ENCODE measurements around the gene CYP1A1. TPM values are rescaled to one million over a fixed set of nuclear protein-coding genes. Genes with fewer than 3 reads are reported as not detected.

Gene CYP1A1
- total and polyA plus RNA-seq, 9 of the 15 experiments (the other 6 are each of a cell fraction or from before 2014, with no cell fraction given), result 0.04 to 0.13 (median 0.05) TPM; not detected in 5

DNA sequence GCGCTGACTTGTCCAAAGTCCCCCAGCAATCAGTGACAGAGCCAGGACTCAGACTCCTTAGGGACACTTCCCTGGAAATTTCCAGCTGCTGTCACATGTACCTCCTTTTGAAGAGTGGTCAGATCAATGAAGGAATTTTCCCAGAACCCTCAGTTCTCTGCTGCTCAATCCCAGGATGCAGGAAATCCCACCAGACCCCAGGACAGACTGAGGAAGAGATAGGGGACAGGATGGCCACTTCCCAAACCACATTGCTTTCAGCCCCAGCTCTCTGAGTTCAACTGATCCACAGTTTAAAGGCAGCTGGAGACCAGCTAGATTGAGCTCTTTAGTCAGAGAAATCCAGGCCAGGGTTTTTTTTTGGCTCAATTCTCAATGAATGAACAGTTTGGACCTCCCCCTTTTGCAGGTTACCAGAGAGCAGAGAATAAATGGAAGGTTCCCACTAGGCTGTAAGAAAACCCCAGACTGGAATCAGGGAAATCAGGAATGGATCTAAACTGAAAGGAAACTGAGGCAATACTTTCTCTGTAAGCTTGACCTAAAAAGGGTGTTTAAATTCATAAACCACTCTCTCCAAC lies 1.5 kb downstream of the CYP1A1 start:
- Histone ChIP-seq H2AFZ (ENCODE audit: low read depth, low read length) (no peak overlapping the region), H3K9ac (ENCODE audit: insufficient read depth in 1 of 2, low read depth in 2 of 2, low read length in 2 of 2) (no peak overlapping the region), H3K4me1 (replicated peaks in 1 of 2; ENCODE audit: control insufficient read depth in 2 of 2, insufficient read depth in 2 of 2, low read length in 2 of 2) (peaks cover 5 to 19% of the 10 kb centered on the region in 2 experiments; a peak in 2 of 5 replicates), H3K27me3 (ENCODE audit: control insufficient read depth in 2 of 2, insufficient read depth in 2 of 2, low read length in 2 of 2) (peaks cover 40 to 76% of the 10 kb centered on the region in 2 experiments), H3K9me3 (replicated peaks; ENCODE audit: control insufficient read depth, insufficient read depth, low read depth, low read length) (no peaks in the 10 kb centered on the region), H3K79me2 (ENCODE audit: control insufficient read depth, insufficient read depth, low read length) (no peaks in the 10 kb centered on the region), H3K4me2 (ENCODE audit: insufficient read depth, low read length) (no peak overlapping the region), H3K4me3 (no peak overlapping the region), H3K27ac (ENCODE audit: extremely low read depth, low read depth, low read length) (no peak overlapping the region), H3K9me1 (ENCODE audit: control insufficient read depth, insufficient read depth, low read length) (no peaks in the 10 kb centered on the region), H4K20me1 (replicated peaks; ENCODE audit: control insufficient read depth, insufficient read depth, low read length) (no peaks in the 10 kb centered on the region), H3K36me3 (ENCODE audit: control insufficient read depth, insufficient read depth, low read length) (no peaks in the 10 kb centered on the region)
- ATAC-seq (peak; percentile 84), DNase-seq (ENCODE audit: extremely low read depth in 1 of 4, low spot score in 3 of 4) (peak; percentile 37 to 72 (median 60)), FAIRE-seq (peak; percentile 77)
- 30% methylated on average over 1 of the region's 1 CpG for WGBS (ENCODE audit: insufficient coverage, low coverage, missing lambda C conversion rate)
- intact Hi-C loops (cut with micrococcal nuclease) (no loop called here), in situ Hi-C loops (cut with MboI) (no loop called here)
- ChIA-PET POLR2A (interaction anchor here (0.6 to 1.3 kb wide), 4 partner anchors 16 to 729 kb away, joined by 3 to 4 read pairs (median 3); partner anchors contain the start of gene PML), CTCF (ENCODE audit: low intra/inter-chr PET ratio) (no interaction called here)
- no TSS peak for BruUV-seq (replicated peaks)
- TF ChIP-seq CC2D1A (IDR thresholded peaks at IDR 0.05) (no peak), BCOR (IDR thresholded peaks at IDR 0.05) (peak; percentile 61), SIN3B (IDR thresholded peaks at IDR 0.05; ENCODE audit: low read depth) (no peak), SMAD4 (CRISPR knock-in tag; conservative IDR thresholded peaks at IDR 0.05) (no peak), NEUROD1 (IDR thresholded peaks at IDR 0.05; ENCODE audit: borderline replicate concordance, low read depth, low read length, partially characterized antibody) (peak; percentile 96), ZFP1 (CRISPR knock-in tag; IDR thresholded peaks at IDR 0.05) (no peak), TCF3 (CRISPR knock-in tag; IDR thresholded peaks at IDR 0.05) (no peak), CREBBP (IDR thresholded peaks at IDR 0.05; ENCODE audit: low read depth, low read length) (no peak), CBFA2T3 (IDR thresholded peaks at IDR 0.05) (no peak), TAF9B (IDR thresholded peaks at IDR 0.05; ENCODE audit: partially characterized antibody) (no peak), HDAC3 (IDR thresholded peaks at IDR 0.05; ENCODE audit: borderline replicate concordance, partially characterized antibody) (peak; percentile 65), ADNP (tag; IDR thresholded peaks at IDR 0.05) (no peak), BRCA1 (IDR thresholded peaks at IDR 0.05) (no peak), BRCA1 (CRISPR knock-in tag; IDR thresholded peaks at IDR 0.05) (no peak), FOXM1 (IDR thresholded peaks at IDR 0.05; ENCODE audit: low read depth) (peak; percentile 71), FOXM1 (CRISPR knock-in tag; IDR thresholded peaks at IDR 0.05; ENCODE audit: low read depth) (no peak)
- TF ChIP-seq, protein P1, sequence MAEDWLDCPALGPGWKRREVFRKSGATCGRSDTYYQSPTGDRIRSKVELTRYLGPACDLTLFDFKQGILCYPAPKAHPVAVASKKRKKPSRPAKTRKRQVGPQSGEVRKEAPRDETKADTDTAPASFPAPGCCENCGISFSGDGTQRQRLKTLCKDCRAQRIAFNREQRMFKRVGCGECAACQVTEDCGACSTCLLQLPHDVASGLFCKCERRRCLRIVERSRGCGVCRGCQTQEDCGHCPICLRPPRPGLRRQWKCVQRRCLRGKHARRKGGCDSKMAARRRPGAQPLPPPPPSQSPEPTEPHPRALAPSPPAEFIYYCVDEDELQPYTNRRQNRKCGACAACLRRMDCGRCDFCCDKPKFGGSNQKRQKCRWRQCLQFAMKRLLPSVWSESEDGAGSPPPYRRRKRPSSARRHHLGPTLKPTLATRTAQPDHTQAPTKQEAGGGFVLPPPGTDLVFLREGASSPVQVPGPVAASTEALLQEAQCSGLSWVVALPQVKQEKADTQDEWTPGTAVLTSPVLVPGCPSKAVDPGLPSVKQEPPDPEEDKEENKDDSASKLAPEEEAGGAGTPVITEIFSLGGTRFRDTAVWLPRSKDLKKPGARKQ (CRISPR knock-in tag; IDR thresholded peaks at IDR 0.05), result no peak
- TF ChIP-seq, protein P2, sequence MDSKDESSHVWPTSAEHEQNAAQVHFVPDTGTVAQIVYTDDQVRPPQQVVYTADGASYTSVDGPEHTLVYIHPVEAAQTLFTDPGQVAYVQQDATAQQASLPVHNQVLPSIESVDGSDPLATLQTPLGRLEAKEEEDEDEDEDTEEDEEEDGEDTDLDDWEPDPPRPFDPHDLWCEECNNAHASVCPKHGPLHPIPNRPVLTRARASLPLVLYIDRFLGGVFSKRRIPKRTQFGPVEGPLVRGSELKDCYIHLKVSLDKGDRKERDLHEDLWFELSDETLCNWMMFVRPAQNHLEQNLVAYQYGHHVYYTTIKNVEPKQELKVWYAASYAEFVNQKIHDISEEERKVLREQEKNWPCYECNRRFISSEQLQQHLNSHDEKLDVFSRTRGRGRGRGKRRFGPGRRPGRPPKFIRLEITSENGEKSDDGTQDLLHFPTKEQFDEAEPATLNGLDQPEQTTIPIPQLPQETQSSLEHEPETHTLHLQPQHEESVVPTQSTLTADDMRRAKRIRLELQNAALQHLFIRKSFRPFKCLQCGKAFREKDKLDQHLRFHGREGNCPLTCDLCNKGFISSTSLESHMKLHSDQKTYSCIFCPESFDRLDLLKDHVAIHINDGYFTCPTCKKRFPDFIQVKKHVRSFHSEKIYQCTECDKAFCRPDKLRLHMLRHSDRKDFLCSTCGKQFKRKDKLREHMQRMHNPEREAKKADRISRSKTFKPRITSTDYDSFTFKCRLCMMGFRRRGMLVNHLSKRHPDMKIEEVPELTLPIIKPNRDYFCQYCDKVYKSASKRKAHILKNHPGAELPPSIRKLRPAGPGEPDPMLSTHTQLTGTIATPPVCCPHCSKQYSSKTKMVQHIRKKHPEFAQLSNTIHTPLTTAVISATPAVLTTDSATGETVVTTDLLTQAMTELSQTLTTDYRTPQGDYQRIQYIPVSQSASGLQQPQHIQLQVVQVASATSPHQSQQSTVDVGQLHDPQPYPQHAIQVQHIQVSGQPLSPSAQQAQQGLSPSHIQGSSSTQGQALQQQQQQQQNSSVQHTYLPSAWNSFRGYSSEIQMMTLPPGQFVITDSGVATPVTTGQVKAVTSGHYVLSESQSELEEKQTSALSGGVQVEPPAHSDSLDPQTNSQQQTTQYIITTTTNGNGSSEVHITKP (IDR thresholded peaks at IDR 0.05; ENCODE audit: partially characterized antibody), result peak; percentile 63
- TF ChIP-seq, protein P3, sequence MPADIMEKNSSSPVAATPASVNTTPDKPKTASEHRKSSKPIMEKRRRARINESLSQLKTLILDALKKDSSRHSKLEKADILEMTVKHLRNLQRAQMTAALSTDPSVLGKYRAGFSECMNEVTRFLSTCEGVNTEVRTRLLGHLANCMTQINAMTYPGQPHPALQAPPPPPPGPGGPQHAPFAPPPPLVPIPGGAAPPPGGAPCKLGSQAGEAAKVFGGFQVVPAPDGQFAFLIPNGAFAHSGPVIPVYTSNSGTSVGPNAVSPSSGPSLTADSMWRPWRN (IDR thresholded peaks at IDR 0.05; ENCODE audit: low read depth), result no peak
